ENCODE data around the gene NEU2.

Gene NEU2

DNA sequence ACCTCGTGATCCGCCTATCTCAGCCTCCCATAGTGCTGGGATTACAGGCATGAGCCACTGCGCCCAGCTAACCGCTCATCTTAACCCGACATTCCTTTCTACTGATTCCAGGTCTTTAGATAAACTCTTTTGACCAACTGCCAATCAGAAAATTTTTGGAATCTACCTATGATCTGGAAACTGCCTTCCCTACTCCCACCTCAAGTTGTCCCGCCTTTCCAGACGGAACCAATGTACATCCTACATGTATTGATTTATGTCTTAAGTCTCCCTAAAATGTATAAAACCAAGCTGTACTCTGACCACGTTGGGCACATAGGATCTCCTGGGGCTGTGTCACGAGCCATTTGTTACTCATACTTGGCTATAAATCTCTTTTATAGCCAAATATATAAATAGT lies 3.2 kb upstream of the NEU2 start:
- no peak for DNase-seq (ENCODE audit: low spot score)
- TF ChIP-seq, protein P1, sequence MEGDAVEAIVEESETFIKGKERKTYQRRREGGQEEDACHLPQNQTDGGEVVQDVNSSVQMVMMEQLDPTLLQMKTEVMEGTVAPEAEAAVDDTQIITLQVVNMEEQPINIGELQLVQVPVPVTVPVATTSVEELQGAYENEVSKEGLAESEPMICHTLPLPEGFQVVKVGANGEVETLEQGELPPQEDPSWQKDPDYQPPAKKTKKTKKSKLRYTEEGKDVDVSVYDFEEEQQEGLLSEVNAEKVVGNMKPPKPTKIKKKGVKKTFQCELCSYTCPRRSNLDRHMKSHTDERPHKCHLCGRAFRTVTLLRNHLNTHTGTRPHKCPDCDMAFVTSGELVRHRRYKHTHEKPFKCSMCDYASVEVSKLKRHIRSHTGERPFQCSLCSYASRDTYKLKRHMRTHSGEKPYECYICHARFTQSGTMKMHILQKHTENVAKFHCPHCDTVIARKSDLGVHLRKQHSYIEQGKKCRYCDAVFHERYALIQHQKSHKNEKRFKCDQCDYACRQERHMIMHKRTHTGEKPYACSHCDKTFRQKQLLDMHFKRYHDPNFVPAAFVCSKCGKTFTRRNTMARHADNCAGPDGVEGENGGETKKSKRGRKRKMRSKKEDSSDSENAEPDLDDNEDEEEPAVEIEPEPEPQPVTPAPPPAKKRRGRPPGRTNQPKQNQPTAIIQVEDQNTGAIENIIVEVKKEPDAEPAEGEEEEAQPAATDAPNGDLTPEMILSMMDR (IDR thresholded peaks at IDR 0.05; ENCODE audit: extremely low read depth, missing control alignments): no peak

DNA sequence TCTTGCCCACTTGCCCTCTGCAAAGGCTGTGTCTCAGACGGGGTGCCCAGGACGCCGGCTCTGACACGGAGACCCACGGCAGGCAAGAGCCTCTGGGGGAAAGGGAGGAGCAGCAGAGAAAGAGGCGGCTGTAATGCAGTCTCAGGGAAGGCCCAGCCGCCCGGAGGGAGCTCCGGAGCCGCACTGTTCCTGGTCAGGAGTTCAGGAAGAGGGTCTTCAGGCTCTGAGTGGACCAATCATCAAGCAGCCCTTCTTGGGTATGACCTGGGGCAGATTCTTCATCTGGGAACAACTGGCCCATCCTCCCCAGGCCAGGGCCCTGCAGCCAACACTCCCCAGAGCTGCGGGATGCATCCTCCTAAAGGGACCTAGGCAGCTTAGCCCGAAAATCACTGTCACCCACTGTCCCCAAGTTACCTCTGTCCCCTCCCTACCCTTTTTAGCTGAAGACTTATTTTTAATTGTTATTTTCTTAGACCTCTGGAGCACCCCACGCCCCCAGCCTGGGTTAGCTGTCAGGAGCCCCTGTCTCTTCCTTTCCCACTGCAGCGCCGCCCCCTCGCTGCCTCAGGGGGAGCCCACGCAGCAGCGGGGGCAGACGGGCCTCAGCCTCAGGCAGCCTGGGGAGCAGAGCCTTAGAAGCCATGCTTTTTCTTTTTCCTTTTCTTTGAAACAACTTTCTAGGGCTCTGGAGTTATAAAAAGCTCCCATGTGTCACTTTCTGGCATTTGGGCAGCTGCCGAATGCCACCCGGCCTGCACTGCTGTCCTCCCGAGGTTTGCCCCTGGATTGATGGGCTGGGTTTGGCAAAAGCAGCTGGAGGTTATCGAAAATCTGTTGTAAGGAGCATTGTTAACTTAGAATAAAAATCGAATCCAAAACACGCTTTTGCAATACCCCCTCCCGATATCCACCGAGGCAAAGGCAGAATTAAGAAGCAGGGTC lies 644 bp upstream of the NEU2 start:
- TF ChIP-seq, protein P1 (IDR thresholded peaks at IDR 0.05; ENCODE audit: extremely low read depth, missing control alignments): no peak
- no peak for DNase-seq (ENCODE audit: low spot score)

DNA sequence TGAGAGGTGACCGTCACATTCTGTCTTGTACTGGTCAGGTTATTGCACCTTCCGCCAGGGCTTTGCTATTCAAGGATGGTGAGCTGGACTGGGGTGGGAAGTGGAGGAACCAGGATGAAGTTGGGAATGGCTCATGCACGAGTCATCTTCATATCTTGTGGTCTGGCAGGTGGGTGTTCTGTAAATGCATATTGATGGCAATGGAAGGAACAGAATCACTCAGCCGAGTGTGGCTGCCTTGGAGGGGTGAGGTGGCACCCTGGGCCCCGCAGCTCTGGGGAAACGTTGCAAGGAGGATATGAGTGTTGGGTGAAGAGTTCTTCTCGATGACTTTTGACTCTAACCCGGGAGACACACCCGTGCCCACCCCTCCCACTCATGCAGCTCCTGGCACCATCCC lies 1.2 kb downstream of the NEU2 start:
- DNase-seq (ENCODE audit: low spot score): no peak
- TF ChIP-seq, protein P1 (IDR thresholded peaks at IDR 0.05; ENCODE audit: extremely low read depth, missing control alignments): no peak

DNA sequence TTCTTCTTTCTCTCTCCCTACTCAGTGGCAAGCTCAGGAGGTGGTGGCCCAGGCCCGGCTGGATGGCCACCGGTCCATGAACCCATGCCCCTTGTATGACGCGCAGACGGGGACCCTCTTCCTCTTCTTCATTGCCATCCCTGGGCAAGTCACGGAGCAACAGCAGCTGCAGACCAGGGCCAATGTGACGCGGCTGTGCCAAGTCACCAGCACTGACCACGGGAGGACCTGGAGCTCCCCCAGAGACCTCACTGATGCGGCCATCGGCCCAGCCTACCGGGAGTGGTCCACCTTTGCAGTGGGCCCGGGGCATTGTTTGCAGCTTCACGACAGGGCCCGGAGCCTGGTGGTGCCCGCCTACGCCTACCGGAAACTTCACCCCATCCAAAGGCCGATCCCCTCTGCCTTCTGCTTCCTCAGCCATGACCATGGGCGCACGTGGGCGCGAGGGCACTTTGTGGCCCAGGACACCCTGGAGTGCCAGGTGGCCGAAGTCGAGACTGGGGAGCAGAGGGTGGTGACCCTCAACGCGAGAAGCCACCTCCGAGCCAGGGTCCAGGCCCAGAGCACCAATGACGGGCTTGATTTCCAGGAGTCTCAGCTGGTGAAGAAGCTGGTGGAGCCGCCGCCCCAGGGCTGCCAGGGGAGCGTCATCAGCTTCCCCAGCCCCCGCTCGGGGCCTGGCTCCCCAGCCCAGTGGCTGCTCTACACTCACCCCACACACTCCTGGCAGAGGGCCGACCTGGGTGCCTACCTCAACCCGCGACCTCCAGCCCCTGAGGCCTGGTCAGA lies 1.8 kb downstream of the NEU2 start:
- DNase-seq (ENCODE audit: low spot score): no peak
- TF ChIP-seq, protein P1 (IDR thresholded peaks at IDR 0.05; ENCODE audit: extremely low read depth, missing control alignments): no peak

DNA sequence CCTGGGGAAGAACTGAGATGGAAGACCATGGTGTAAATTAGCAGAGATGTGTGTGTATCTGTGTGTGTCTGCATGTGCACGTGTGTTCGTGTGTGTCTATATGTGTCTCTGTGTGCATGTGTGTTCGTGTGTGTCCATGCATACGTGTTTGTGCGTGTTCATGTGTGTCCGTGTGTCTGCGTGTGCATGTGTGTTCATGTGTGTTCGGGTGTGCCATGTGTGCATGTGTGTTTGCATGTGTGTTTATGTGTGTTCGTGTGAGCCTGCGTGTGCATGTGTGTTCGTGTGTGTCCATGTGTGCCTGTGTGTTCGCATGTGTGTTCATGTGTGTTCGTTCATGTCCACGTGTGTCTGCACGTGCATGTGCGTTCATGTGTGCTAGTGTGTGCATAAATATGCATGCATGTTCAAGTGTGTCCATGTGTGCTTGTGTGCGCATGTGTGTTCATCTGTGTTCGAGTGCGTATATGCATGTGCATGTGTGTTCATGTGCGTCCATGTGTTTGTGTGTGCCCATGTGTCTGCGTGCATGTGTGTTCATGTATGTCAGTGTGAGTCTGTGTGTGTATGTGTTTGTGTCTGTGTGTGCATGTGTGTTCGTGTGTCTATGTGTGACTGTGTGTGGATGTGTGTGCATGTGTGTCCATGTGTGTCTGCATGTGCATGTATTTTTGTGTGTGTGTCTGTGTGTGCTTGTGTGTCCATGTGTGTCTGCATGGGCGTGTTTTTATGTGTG lies 3.1 kb downstream of the NEU2 start:
- TF ChIP-seq, protein P1 (IDR thresholded peaks at IDR 0.05; ENCODE audit: extremely low read depth, missing control alignments): no peak
- DNase-seq (ENCODE audit: low spot score): no peak

DNA sequence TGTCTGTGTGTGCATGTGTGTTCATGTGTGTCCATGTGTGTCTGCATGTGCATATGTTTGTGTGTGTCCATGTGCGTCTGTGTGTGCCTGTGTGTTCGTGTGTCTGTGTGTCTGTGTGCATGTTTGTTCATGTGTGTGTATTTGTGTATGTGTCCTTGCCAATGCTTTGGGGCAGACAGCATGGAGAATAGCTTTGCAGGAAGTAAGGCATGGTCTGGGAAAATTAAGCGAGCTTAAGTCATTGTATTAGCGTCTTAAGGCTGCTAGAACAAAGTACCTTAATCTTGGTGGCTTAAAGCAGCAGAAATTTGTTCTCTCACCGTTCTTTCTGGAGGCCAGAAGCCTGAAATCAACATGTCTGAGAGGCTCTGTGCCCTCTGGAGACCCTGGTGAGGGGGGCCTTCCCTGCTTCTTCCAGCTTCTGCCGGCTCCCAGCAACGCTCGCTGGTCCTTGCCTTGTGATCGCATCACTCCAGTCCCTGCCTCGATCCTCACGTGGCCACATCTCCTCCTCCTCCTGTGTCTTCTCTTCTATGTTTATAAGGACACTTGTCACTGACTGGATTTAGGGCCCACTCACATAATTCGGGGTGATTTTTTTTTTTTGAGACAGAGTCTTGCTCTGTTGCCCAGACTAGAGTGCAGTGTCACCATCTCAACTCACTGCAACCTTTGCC lies 3.8 kb downstream of the NEU2 start:
- no peak for DNase-seq (ENCODE audit: low spot score)
- TF ChIP-seq, protein P1 (IDR thresholded peaks at IDR 0.05; ENCODE audit: extremely low read depth, missing control alignments): no peak
